ENCODE results near the gene DPP7. TPM values are rescaled to one million over a fixed set of nuclear protein-coding genes. Genes with fewer than 3 reads are reported as not detected.

DPP7 gene
- total RNA-seq, 4 donors from 2014 or later: 123 to 144 (median 138) TPM

DNA sequence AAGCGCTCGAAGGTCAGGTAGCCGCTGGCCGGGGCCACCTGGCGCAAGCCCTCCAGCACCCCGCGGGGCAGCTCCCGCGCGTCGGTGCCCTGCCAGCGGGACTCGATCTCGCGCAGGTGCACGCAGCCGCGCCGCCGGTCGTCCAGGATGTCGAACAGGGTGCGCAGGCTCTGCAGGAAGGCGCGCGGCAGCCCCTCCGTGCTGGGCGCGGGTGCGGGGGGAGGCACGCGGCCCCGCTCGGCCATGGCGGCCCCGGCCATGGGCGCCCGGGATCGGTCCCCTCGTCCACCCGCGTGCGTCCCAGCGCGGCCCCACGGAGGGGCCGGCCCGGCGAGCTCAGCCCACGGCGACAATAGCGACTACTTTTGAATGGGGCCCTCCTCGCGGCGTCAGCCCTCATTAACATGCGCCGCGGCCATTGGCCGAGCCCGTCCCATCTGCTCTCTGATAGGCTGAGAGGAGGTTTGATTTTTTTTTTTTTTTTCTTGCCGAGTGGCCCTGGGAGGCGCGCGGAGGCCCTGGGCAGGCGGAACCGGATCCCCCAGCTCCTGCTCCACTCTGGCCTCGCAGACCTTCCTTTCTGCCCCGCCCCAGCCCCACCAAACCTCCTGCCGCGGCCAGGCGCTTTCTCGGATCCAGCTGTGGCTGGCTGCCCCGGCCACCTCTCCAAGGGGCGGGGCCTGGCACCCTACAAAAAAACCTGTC, 44.2 kb downstream of the DPP7 start, which contains the start of gene SAPCD2:
Gene SAPCD2 (minus strand): TSS at position 357 of the 705 bp plus-strand sequence. CDS start 97 bp downstream, at position 260.
- WGBS, 2 donors: 0 to 1% methylated on average over 30 to 35 of the region's 74 CpGs
- intact Hi-C loops (cut with DNase I; ENCODE audit: low total_unique reads): no loop called here
- H3K4me3 ChIP-seq (ENCODE audit: low read depth, poor library complexity, severe bottlenecking): peak within 1 kb of the TSS; percentile 7
- DNase-seq (ENCODE audit: low spot score in 2 of 2): peak; percentile 85 to 97
- TF ChIP-seq POLR2A (IDR thresholded peaks at IDR 0.05) (no peak), CTCF (IDR thresholded peaks at IDR 0.05) (no peak)

- peak overlapping the region; percentile 7 for H3K4me3 ChIP-seq (ENCODE audit: low read depth, poor library complexity, severe bottlenecking)
- peak in 1 of 2 donors; percentile 85 for DNase-seq (ENCODE audit: low spot score in 2 of 2)
- TF ChIP-seq CTCF (IDR thresholded peaks at IDR 0.05) (no peak), POLR2A (IDR thresholded peaks at IDR 0.05) (no peak)
- WGBS, 2 donors: 13 to 25% methylated on average over 8 to 14 of the region's 52 CpGs
- intact Hi-C loops (cut with DNase I; ENCODE audit: low total_unique reads): no loop called here
Observed at GRCh38 chr9:137069508-137070091, 44.9 kb downstream of the DPP7 start.

GRCh38 chr9:137068539-137069507, 45.7 kb downstream of the DPP7 start:
- 86 to 89% methylated on average over 17 of the region's 17 CpGs for WGBS, 2 donors
- H3K4me3 ChIP-seq (ENCODE audit: low read depth, poor library complexity, severe bottlenecking): peak overlapping the region; percentile 7
- intact Hi-C loops (cut with DNase I; ENCODE audit: low total_unique reads): no loop called here
- TF ChIP-seq POLR2A (IDR thresholded peaks at IDR 0.05) (no peak), CTCF (IDR thresholded peaks at IDR 0.05) (no peak)
- DNase-seq (ENCODE audit: low spot score in 2 of 2): no peak

GRCh38 chr9:137067860-137068538, 46.5 kb downstream of the DPP7 start:
- WGBS, 2 donors: 33 to 34% methylated on average over 10 to 12 of the region's 12 CpGs
- DNase-seq (ENCODE audit: low spot score in 2 of 2): peak; percentile 74 to 96
- intact Hi-C loops (cut with DNase I; ENCODE audit: low total_unique reads): no loop called here
- no peak overlapping the region for H3K4me3 ChIP-seq (ENCODE audit: low read depth, poor library complexity, severe bottlenecking)
- peak in 1 of 3 donors; percentile 7 for TF ChIP-seq CTCF (IDR thresholded peaks at IDR 0.05)
- TF ChIP-seq POLR2A (IDR thresholded peaks at IDR 0.05): no peak

All from lower leg skin (tissue), 4 donors.